ENCODE data around the gene NDUFC2.
"Not testable (repeated sequence)": the region's sequence is repeated elsewhere in the genome, so short reads cannot be mapped to it uniquely, and the experiment has no call there.

Gene NDUFC2

DNA sequence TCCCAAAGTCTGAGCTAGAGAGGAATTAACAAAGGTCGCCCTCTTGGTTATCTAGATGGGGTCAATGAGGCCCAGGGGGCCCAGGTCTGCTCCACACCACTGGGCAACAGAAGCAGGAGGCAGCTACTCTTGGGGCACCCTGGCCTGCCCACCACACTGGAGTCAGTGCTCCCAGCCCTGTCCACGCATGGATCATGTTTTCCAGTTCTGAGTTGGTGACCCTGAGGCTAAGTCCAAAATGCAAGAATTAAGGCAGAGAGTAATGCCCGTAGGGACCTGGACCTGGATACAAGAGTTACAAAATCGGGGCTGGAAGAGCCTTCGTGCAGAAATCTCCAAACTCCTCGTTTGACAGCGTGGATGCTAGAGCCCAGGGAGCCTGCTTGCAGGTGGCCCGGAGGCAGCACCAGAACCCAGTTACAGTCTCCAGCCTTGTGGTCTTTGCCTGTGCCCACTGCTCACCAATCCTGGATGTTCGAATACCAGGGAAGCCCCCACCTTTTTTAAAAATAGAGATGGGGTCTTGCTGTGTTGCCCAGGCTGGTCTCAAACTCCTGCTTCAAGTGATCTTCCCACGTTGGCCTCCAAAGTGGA is 22.1 kb downstream of the NDUFC2 start:
- in situ Hi-C loops (cut with HindIII; ENCODE audit: low pct_unique_long_range_greater_than_20kb, low sequenced_read_pairs): no loop called here
- no peak for DNase-seq (ENCODE audit: low read depth in 1 of 2, low spot score in 1 of 2)
- no peak for TF ChIP-seq JUND (IDR thresholded peaks at IDR 0.05; ENCODE audit: low read depth)

DNA sequence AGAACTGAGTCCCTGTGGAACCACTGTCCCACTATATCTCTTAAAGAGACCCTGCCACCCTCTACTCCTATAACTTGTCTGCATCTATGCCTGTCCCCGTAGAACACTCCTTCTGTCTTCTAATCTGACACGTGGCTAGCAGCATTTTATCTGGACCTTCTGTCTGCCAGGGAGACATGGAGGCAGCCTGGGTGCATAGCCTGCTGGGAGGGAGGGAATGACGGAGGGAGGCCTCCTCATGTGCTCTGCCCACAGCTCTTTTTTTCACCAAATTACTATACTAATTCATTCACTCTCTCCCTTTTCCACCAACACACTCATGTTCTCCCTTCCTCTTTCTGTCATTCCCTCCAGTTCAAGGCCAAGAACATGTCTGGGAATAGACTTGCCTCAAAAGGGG is 23.6 kb downstream of the NDUFC2 start:
- in situ Hi-C loops (cut with HindIII; ENCODE audit: low pct_unique_long_range_greater_than_20kb, low sequenced_read_pairs): no loop called here
- no peak for TF ChIP-seq JUND (IDR thresholded peaks at IDR 0.05; ENCODE audit: low read depth)
- DNase-seq (ENCODE audit: low read depth in 1 of 2, low spot score in 1 of 2): no peak

DNA sequence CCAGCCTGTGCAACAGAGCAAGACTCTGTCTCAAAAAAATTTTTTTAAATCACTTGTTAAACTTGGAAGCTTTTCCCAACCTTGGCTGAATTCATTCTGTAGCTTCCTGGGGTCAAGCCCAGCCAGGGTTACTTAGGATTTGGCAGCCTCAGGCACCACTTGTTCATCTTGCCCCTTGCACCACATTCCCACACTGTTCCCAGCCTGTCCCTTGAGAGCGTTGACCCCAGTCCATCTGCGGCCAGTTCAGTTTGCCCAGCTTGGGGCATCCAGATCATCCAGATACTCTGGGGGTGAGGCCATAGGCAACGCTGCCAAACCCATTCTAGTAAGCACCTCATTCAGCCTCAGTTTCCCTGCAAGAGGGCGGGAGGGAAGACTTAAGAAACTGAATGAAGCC is 24.7 kb downstream of the NDUFC2 start:
- in situ Hi-C loops (cut with HindIII; ENCODE audit: low pct_unique_long_range_greater_than_20kb, low sequenced_read_pairs): no loop called here

DNA sequence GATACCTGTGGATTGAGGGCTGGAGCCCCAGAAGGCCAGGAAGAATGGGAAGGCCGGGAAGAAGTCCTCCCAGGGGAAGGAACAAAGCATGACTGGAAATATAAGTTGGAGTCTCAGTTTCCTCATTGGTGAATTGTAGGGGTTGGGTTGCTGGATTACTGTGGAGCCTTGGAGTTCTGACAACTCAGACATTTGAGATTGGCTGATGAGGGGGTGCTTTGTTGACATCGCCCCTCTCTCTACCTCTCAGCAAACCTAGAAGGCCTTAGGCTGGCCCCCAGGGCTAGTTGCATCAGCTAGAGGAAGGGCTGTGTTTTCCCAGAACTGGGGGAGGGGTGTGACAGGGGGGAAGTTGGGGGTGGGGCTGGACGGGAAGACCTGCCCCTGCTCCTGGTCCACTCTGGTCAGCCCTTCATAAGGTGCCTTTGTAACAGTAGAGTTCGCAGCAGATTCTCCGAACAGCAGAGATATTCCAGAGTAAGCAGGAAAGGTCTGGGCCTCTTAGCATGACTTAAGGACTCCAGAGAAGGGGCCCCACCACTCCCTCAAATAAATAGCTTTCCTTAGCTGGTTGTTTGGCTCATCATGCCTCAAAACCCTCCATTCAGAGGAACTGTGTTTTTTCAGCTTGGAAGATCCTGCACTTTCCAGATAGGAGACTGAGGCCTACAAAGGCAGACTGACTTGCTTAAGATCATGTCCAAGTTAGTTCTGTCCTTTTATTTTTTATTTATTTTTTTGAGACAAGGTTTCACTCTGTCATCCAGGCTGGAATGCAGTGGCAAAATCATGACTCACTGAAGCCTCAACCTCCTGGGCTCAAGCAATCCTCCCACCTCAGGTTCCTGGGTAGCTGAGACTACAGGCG is 28.5 kb downstream of the NDUFC2 start:
- no peak for DNase-seq (ENCODE audit: low read depth in 1 of 2, low spot score in 1 of 2)
- in situ Hi-C loops (cut with HindIII; ENCODE audit: low pct_unique_long_range_greater_than_20kb, low sequenced_read_pairs): no loop called here
- TF ChIP-seq JUND (IDR thresholded peaks at IDR 0.05; ENCODE audit: low read depth): no peak

More for the DNA sequence above, 24.7 kb downstream of the NDUFC2 start:
- no peak for DNase-seq (ENCODE audit: low read depth in 1 of 2, low spot score in 1 of 2)
- TF ChIP-seq JUND (IDR thresholded peaks at IDR 0.05; ENCODE audit: low read depth): no peak

DNA sequence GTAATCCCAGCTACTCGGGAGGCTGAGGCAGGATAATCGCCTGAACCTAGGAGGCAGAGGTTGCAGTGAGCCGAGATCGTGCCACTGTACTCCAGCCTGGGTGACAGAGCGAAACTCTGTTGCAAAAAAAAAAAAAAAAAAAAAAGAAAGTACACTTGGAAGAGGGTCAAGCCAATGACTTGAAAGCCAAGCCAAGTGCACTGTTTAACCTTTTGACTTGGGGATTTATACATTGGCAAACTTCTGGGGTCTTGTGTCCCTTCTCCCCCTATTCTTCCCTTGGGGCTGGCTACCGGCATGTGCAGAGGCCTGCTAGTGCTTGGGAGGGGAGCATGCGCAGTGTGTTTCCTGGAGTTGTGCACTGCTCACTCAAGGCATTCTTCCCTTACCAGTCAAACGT is 30.3 kb downstream of the NDUFC2 start:
- TF ChIP-seq JUND (IDR thresholded peaks at IDR 0.05; ENCODE audit: low read depth): no peak
- in situ Hi-C loops (cut with HindIII; ENCODE audit: low pct_unique_long_range_greater_than_20kb, low sequenced_read_pairs): no loop called here

DNA sequence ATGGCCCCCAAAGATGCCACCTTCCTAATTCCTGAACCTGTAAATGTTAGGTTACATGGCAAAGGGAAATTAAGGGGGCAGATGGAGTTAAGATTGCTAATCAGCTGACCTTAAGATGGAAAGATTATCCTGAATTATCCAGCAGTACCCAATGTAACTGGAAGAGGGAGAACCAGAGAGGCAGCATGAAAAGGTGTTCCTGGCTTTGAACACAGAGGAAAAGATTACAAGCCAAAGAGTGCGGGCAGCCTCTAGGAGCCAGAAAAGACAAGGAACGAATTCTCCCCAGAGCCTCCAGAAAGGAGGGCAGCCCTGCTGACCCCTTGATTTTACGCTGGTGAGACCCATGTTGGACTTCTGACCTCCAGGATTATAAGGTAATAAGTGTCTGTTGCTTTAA is 31.1 kb downstream of the NDUFC2 start:
- no peak for DNase-seq (ENCODE audit: low read depth in 1 of 2, low spot score in 1 of 2)
- in situ Hi-C loops (cut with HindIII; ENCODE audit: low pct_unique_long_range_greater_than_20kb, low sequenced_read_pairs): no loop called here
- no peak for TF ChIP-seq JUND (IDR thresholded peaks at IDR 0.05; ENCODE audit: low read depth)

More for the DNA sequence above, 30.3 kb downstream of the NDUFC2 start:
- no peak for DNase-seq (ENCODE audit: low read depth in 1 of 2, low spot score in 1 of 2)

DNA sequence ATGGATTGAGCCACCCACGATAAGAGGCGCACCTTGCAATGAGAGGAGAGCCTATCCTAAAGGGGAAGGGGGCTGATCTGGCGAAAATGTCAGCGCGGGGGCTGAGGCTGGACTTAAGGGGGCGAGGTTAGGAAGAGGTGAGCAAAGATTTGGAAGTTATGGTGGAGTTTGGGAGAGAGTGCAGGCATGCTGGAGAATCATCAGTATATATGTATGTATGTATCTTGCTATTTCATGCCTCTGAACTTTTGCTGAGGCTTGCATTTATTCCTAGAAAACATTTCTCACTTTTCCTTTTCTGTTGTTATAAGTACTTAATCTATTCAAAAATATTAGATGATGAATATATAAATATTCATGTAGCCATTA is 33.2 kb downstream of the NDUFC2 start:
- no peak for TF ChIP-seq JUND (IDR thresholded peaks at IDR 0.05; ENCODE audit: low read depth)
- in situ Hi-C loops (cut with HindIII; ENCODE audit: low pct_unique_long_range_greater_than_20kb, low sequenced_read_pairs): no loop called here
- DNase-seq (ENCODE audit: low read depth in 1 of 2, low spot score in 1 of 2): no peak

DNA sequence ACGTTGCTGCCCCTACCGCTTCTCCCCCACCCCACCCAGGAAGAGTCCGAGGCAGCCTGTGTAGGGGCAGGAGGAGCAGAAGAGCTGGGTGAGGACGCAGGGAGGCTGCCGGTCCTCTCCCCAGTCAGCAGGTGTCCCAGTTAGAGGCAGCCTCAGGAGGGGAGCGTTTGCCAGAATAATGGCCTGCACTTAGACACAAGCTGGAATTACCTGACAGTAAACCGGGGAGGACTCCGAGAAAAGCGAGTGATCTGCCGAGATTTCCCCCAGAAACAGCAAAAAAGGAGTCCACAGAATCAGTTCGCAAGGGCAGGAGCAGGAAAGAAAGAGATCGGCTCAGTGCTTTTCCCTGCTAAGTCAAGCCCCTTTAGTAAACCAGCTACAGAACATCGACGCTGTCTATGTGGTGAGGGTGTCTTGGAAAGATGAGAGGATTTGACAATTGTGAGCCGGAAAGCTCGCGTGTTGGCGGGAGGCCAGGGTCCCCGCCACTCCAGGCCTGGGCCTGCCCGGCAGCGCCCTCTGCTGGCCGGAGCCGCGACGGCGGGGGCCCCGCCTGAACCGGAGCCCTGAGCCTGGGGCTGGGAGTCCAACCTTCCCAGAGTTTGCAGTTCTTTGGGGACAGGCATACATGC is 33.7 kb downstream of the NDUFC2 start:
- TF ChIP-seq JUND (IDR thresholded peaks at IDR 0.05; ENCODE audit: low read depth): no peak
- in situ Hi-C loops (cut with HindIII; ENCODE audit: low pct_unique_long_range_greater_than_20kb, low sequenced_read_pairs): no loop called here
- peak; percentile 79 for DNase-seq (ENCODE audit: low read depth in 1 of 2, low spot score in 1 of 2)

DNA sequence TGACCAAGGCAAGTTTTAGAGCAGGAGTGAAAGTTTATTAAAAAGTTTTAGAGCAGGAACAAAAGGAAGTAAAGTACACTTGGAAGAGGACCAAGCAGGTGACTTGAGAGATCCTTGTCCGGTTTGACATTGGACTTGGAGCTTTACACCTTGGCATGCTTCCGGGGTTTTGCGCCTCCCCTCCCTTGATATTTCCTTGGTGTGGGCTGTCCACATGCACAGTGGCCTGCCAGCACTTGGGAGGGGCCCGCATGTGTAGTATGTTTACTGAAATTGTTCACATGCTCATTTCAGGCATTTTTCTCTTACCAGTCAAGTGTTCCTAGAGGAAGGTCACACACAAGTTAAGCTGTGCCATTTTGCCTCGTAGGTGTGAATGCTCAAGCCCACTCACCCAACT is 35.0 kb downstream of the NDUFC2 start:
- no peak for TF ChIP-seq JUND (IDR thresholded peaks at IDR 0.05; ENCODE audit: low read depth)
- no peak for DNase-seq (ENCODE audit: low read depth in 1 of 2, low spot score in 1 of 2)
- in situ Hi-C loops (cut with HindIII; ENCODE audit: low pct_unique_long_range_greater_than_20kb, low sequenced_read_pairs): no loop called here

DNA sequence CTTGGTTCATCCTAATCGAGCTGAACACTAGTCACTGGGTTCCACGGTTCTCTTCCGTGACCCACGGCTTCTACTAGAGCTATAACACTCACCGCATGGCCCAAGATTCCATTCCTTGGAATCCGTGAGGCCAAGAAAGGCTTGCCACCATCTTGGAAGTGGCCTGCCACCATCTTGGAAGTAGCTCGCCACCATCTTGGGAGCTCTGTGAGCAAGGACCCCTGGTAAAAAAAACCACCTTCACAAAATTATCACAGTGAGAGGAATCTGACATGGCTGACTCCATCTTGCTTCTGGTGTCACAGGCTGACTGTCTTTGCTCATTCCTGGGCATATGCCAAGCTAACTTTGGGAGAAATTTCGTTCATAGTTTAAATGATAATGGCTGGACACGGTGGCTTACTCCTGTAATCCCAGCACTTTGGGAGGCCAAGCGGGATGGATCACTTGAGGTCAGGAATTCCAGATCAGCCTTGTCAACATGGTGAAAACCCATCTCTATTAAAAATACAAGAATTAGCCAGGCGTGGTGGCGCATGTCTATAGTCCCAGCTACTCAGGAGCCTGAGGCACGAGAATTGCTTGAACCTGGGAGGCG is 37.7 kb downstream of the NDUFC2 start:
- no peak for TF ChIP-seq JUND (IDR thresholded peaks at IDR 0.05; ENCODE audit: low read depth)
- DNase-seq (ENCODE audit: low read depth in 1 of 2, low spot score in 1 of 2): no peak
- in situ Hi-C loops (cut with HindIII; ENCODE audit: low pct_unique_long_range_greater_than_20kb, low sequenced_read_pairs): no loop called here

DNA sequence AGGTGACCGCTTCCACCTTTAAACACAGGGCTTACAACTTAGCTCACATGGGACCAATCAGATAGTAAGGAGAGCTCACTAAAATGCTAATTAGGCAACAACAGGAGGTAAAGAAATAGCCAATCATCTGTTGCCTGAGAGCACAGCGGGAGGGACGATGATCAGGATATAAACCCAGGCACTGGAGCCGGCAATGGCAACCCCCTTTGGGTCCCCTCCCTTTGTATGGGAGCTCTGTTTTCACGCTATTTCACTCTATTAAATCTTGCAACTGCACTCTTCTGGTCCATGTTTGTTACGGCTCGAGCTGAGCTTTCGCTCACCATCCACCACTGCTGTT is 38.3 kb downstream of the NDUFC2 start:
- DNase-seq (ENCODE audit: low read depth in 1 of 2, low spot score in 1 of 2); in situ Hi-C loops (cut with HindIII; ENCODE audit: low pct_unique_long_range_greater_than_20kb, low sequenced_read_pairs): not testable (repeated sequence)

DNA sequence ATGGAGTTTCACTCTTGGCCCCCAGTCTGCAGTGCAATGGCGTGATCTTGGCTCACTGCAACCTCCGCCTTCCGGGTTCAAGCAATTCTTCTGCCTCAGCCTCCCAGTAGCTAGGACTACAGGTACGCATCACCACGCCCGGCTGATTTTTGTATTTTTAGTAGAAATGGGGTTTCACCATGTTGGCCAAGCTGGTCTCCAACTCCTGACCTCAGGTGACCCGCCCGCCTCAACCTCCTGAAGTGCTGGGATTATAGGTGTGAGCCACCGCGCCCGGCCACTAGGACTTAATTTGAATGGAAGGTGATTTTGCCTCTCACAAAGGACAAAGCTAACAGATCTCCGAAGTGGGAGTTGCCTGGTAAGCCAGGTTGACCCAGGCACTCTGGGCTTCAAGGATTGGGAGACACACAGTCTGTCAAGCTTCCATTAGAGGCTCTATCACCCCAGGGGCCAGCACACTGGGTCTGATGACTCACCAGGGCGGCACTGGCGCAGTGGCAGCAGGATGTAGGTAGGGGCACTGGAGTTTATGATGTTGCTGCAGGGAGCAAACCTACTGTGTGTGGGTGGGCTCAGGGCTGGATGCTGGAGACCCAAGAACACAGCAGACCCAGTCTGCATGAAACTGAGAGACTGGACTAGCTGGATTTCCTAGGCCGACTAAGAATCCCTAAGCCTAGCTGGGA is 38.8 kb downstream of the NDUFC2 start:
- in situ Hi-C loops (cut with HindIII; ENCODE audit: low pct_unique_long_range_greater_than_20kb, low sequenced_read_pairs): no loop called here
- DNase-seq (ENCODE audit: low read depth in 1 of 2, low spot score in 1 of 2): no peak
- no peak for TF ChIP-seq JUND (IDR thresholded peaks at IDR 0.05; ENCODE audit: low read depth)

Data from T47D (cell line).